ENCODE results near the gene DUSP1.

- TF ChIP-seq CTCF (IDR thresholded peaks at IDR 0.05): no peak
- no peak for TF ChIP-seq POLR2AphosphoS5 (IDR thresholded peaks at IDR 0.05)
- no peak for TF ChIP-seq EP300 (IDR thresholded peaks at IDR 0.05; ENCODE audit: low read depth)
- TF ChIP-seq POLR2A (IDR thresholded peaks at IDR 0.05): no peak
Observed at GRCh38 chr5:172754596-172755356, 16.2 kb downstream of the DUSP1 start.

Data from transverse colon (tissue), 4 donors.